ENCODE data around the gene RHEX. TPM values are rescaled to one million over a fixed set of nuclear protein-coding genes. Genes with fewer than 3 reads are reported as not detected.
"Not testable (repeated sequence)": the region's sequence is repeated elsewhere in the genome, so short reads cannot be mapped to it uniquely, and the experiment has no call there.

Gene RHEX
- polyA plus RNA-seq (2012; ENCODE audit: insufficient read length, low read depth), result not detected

- TF ChIP-seq TAF1 (IDR thresholded peaks at IDR 0.05; ENCODE audit: borderline replicate concordance, insufficient read depth, low read length); POLR2AphosphoS5 (IDR thresholded peaks at IDR 0.05; ENCODE audit: low read depth, low read length); FOXP2 (optimal IDR thresholded peaks at IDR 0.05; ENCODE audit: borderline replicate concordance, extremely low read depth, extremely low read length, insufficient read depth): not testable (repeated sequence)
Observed at GRCh38 chr1:206052919-206053610, at the start of gene RHEX. RHEX (plus strand) TSS chr1:206053173; CDS start chr1:206097829, 44,656 bp downstream.

- TF ChIP-seq POLR2AphosphoS5 (IDR thresholded peaks at IDR 0.05; ENCODE audit: low read depth, low read length), result no peak
- TF ChIP-seq SIN3A (IDR thresholded peaks at IDR 0.05; ENCODE audit: borderline replicate concordance, insufficient read depth, low read length), result no peak
- no peak for TF ChIP-seq TAF1 (IDR thresholded peaks at IDR 0.05; ENCODE audit: borderline replicate concordance, insufficient read depth, low read length)
- no peak for TF ChIP-seq FOXP2 (optimal IDR thresholded peaks at IDR 0.05; ENCODE audit: borderline replicate concordance, extremely low read depth, extremely low read length, insufficient read depth)
- no peak for TF ChIP-seq REST (IDR thresholded peaks at IDR 0.05; ENCODE audit: insufficient read depth in 1 of 2, low read depth in 2 of 2, low read length in 2 of 2)
Observed at GRCh38 chr1:206003854-206004800, 48.8 kb upstream of the RHEX start.

GRCh38 chr1:206004826-206005225 is 48.1 kb upstream of the RHEX start:
- no peak for TF ChIP-seq SIN3A (IDR thresholded peaks at IDR 0.05; ENCODE audit: borderline replicate concordance, insufficient read depth, low read length)
- no peak for TF ChIP-seq POLR2AphosphoS5 (IDR thresholded peaks at IDR 0.05; ENCODE audit: low read depth, low read length)
- no peak for TF ChIP-seq FOXP2 (optimal IDR thresholded peaks at IDR 0.05; ENCODE audit: borderline replicate concordance, extremely low read depth, extremely low read length, insufficient read depth)
- no peak for TF ChIP-seq REST (IDR thresholded peaks at IDR 0.05; ENCODE audit: insufficient read depth in 1 of 2, low read depth in 2 of 2, low read length in 2 of 2)
- no peak for TF ChIP-seq TAF1 (IDR thresholded peaks at IDR 0.05; ENCODE audit: borderline replicate concordance, insufficient read depth, low read length)

- TF ChIP-seq TAF1 (IDR thresholded peaks at IDR 0.05; ENCODE audit: borderline replicate concordance, insufficient read depth, low read length) (no peak), SIN3A (IDR thresholded peaks at IDR 0.05; ENCODE audit: borderline replicate concordance, insufficient read depth, low read length) (no peak), FOXP2 (optimal IDR thresholded peaks at IDR 0.05; ENCODE audit: borderline replicate concordance, extremely low read depth, extremely low read length, insufficient read depth) (no peak), REST (IDR thresholded peaks at IDR 0.05; ENCODE audit: insufficient read depth in 1 of 2, low read depth in 2 of 2, low read length in 2 of 2) (no peak), POLR2AphosphoS5 (IDR thresholded peaks at IDR 0.05; ENCODE audit: low read depth, low read length) (no peak)
Observed at GRCh38 chr1:206005234-206005633, 47.7 kb upstream of the RHEX start.

- no peak for TF ChIP-seq REST (IDR thresholded peaks at IDR 0.05; ENCODE audit: insufficient read depth in 1 of 2, low read depth in 2 of 2, low read length in 2 of 2)
- TF ChIP-seq SIN3A (IDR thresholded peaks at IDR 0.05; ENCODE audit: borderline replicate concordance, insufficient read depth, low read length), result no peak
- TF ChIP-seq POLR2AphosphoS5 (IDR thresholded peaks at IDR 0.05; ENCODE audit: low read depth, low read length), result no peak
- no peak for TF ChIP-seq FOXP2 (optimal IDR thresholded peaks at IDR 0.05; ENCODE audit: borderline replicate concordance, extremely low read depth, extremely low read length, insufficient read depth)
- TF ChIP-seq TAF1 (IDR thresholded peaks at IDR 0.05; ENCODE audit: borderline replicate concordance, insufficient read depth, low read length), result no peak
Observed at GRCh38 chr1:206005778-206006180, 47.2 kb upstream of the RHEX start.
